PC-9 (cell line): ENCODE results near the gene VAPB. TPM values are rescaled to one million over a fixed set of nuclear protein-coding genes. Genes with fewer than 3 reads are reported as not detected.
"Not testable (repeated sequence)": the region's sequence is repeated elsewhere in the genome, so short reads cannot be mapped to it uniquely, and the experiment has no call there.

Experiments used
- BruUV-seq: library from RNA; stranded (reverse); fragments of 400-500 nt; replicated peaks from 2 replicates; lab custom pipeline; 2021; lab: Mats Ljungman, UMichigan
- CTCF ChIA-PET: fragments of 300-600 bp; sonication (Branson Sonifier 250); formaldehyde crosslinking; loops from one replicate; lab custom pipeline; 2022; ENCODE audit warnings: antibody characterized with exemption; lab: Charles Lee
- POLR2A ChIA-PET: fragments of 300-600 bp; sonication (Branson Sonifier 250); formaldehyde crosslinking; loops from one replicate; lab custom pipeline; 2022; ENCODE audit warnings: antibody characterized with exemption; ENCODE audit not compliant: unreplicated experiment; lab: Charles Lee
- DNase-seq, 2 experiments: peaks; one replicate each; pipeline versions ENCODE4 v3.0.0 to v3.0.0-alpha.2; 2015 to 2022; ENCODE audit warnings: mixed read lengths in 1 of 2
- H2AFZ ChIP-seq: fragments of 200-600 bp; sonication (generic); 2 replicates; pipeline ENCODE4 v1.8.1; 2017; ENCODE audit warnings: antibody characterized with exemption
- H3F3A ChIP-seq: fragments of 200-600 bp; sonication (generic); 2 replicates; pipeline ENCODE4 v1.8.1; 2017; ENCODE audit warnings: antibody characterized with exemption, mild to moderate bottlenecking, low read depth; ENCODE audit not compliant: insufficient read depth
- H3K27ac ChIP-seq: fragments of 200-600 bp; sonication (generic); 2 replicates; pipeline ENCODE4 v1.6.1; 2016; ENCODE audit warnings: mixed run types
- H3K27me3 ChIP-seq: fragments of 200-600 bp; sonication (generic); 2 replicates; pipeline ENCODE4 v1.6.1; 2016; ENCODE audit warnings: low read depth, mixed run types; ENCODE audit not compliant: insufficient read depth
- H3K36me3 ChIP-seq: fragments of 200-600 bp; sonication (generic); 2 replicates; pipeline ENCODE4 v1.6.1; 2016; ENCODE audit warnings: low read depth, mixed run types
- H3K4me1 ChIP-seq: fragments of 200-600 bp; sonication (generic); replicated peaks from 2 replicates; pipeline ENCODE4 v1.6.1; 2016; ENCODE audit warnings: mixed run types; ENCODE audit not compliant: insufficient read depth
- H3K4me2 ChIP-seq: fragments of 200-600 bp; sonication (generic); 2 replicates; pipeline ENCODE4 v1.6.1; 2017; ENCODE audit warnings: mixed run types
- H3K4me3 ChIP-seq: fragments of 200-600 bp; sonication (generic); 2 replicates; pipeline ENCODE4 v1.6.1; 2016; ENCODE audit warnings: mixed run types
- H3K79me2 ChIP-seq: fragments of 200-600 bp; sonication (generic); 2 replicates; pipeline ENCODE4 v1.6.1; 2017; ENCODE audit warnings: low read depth, mixed run types
- H3K9me2 ChIP-seq: fragments of 200-600 bp; sonication (generic); 2 replicates; pipeline ENCODE4 v1.8.1; 2017; ENCODE audit warnings: mild to moderate bottlenecking; ENCODE audit not compliant: insufficient read depth
- H3K9me3 ChIP-seq: fragments of 200-600 bp; sonication (generic); 2 replicates; pipeline ENCODE4 v1.8.1; 2016; ENCODE audit warnings: low read depth; ENCODE audit not compliant: insufficient read depth
- H4K20me1 ChIP-seq: fragments of 200-600 bp; sonication (generic); 2 replicates; pipeline ENCODE4 v1.8.1; 2017; ENCODE audit not compliant: insufficient read depth
- EZH2 ChIP-seq: fragments of 200-600 bp; sonication (generic); IDR thresholded peaks from 2 replicates; pipeline ENCODE4 v1.8.0; 2017; ENCODE audit warnings: antibody characterized with exemption, low read depth
- intact Hi-C: fragments of 100-400 bp; cut with micrococcal nuclease; formaldehyde crosslinking; loops from one replicate; pipeline ENCODE4 v1.10.0; 2022; ENCODE audit not compliant: unreplicated experiment
- total RNA-seq: library from RNA; stranded (reverse); gene quantifications from 2 replicates; pipeline ENCODE4 v1.2.3, GENCODE V29; 2021
- TF ChIP-seq, protein P1 (sequence below): fragments of 200-600 bp; sonication (generic); conservative IDR thresholded peaks from 2 replicates; pipeline ENCODE4 v1.6.1; 2017; ENCODE audit warnings: mixed run types, antibody characterized with exemption, mild to moderate bottlenecking, moderate library complexity

Gene VAPB
- total RNA-seq, 1 experiment from 2014 or later = 80.6 TPM

- H3K9me2 ChIP-seq = no peaks in the 10 kb centered on the region
- peaks cover 23% of the 10 kb centered on the region for H3K4me1 ChIP-seq
- ChIA-PET CTCF (interaction anchor here (0.6 kb wide), 1 partner anchor 475 kb away, joined by 3 read pairs; no protein-coding TSS in a partner anchor), POLR2A (interaction anchor here (0.5 kb wide), 1 partner anchor 19 kb away, joined by 4 read pairs; no protein-coding TSS in a partner anchor)
- H4K20me1 ChIP-seq = peaks cover 47% of the 10 kb centered on the region
- H3K9me3 ChIP-seq = no peaks in the 10 kb centered on the region
- peak overlapping the region; percentile 4; the same call in 1 of the 2 replicates for H3K4me2 ChIP-seq
- no peak overlapping the region for H2AFZ ChIP-seq
- peak overlapping the region; percentile 27 for H3K27ac ChIP-seq
- BruUV-seq = no TSS peak
- no peaks in the 10 kb centered on the region for H3K27me3 ChIP-seq
- H3K4me3 ChIP-seq = no peak overlapping the region
- 0 out of 2 replicates have a peak, but pooled peaks cover 4% of the 10 kb centered on the region for H3K36me3 ChIP-seq
- intact Hi-C loops = no loop called here
- H3K79me2 ChIP-seq = peaks cover 98% of the 10 kb centered on the region
- no peak for DNase-seq
- TF ChIP-seq EZH2 = no peak
- TF ChIP-seq, protein P1, sequence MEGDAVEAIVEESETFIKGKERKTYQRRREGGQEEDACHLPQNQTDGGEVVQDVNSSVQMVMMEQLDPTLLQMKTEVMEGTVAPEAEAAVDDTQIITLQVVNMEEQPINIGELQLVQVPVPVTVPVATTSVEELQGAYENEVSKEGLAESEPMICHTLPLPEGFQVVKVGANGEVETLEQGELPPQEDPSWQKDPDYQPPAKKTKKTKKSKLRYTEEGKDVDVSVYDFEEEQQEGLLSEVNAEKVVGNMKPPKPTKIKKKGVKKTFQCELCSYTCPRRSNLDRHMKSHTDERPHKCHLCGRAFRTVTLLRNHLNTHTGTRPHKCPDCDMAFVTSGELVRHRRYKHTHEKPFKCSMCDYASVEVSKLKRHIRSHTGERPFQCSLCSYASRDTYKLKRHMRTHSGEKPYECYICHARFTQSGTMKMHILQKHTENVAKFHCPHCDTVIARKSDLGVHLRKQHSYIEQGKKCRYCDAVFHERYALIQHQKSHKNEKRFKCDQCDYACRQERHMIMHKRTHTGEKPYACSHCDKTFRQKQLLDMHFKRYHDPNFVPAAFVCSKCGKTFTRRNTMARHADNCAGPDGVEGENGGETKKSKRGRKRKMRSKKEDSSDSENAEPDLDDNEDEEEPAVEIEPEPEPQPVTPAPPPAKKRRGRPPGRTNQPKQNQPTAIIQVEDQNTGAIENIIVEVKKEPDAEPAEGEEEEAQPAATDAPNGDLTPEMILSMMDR = no peak
- peaks cover 14% of the 10 kb centered on the region for H3F3A ChIP-seq
These were observed 19.0 kb downstream of the VAPB start for GRCh38 chr20:58407966-58408557.

DNA sequence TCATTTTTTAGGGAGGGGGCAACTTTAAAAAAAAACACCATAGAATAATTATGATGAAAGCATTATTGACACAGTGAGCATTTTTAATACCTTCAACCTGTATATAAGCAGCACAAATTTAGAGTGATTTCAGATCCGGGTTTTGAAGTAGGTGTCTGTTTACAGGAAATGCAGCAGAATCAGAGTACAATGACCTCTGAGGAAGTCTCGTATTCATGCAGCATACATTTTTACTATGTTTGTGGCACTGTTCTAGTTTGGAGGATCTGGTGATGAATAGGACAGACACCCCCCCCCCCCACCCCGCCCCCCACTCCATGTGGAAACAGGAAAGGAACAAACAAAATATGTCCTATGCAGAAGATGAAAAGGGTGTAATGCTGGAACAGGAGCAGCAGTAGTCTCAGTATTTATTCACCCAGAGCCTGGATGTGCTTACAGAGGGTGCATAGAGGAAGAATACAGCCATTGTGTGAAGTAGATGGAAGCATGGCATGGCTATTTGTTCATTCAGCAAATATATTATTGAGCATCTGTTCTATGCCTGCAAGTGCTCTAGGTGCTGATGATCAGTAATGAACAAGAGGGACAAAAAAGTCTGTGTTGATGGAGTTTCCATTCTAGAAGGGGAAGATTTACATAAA lies 19.7 kb downstream of the VAPB start:
- no TSS peak for BruUV-seq
- H3K4me1 ChIP-seq = peaks cover 23% of the 10 kb centered on the region
- peak overlapping the region; percentile 27 for H3K27ac ChIP-seq
- H3K27me3 ChIP-seq = no peaks in the 10 kb centered on the region
- 0 out of 2 replicates have a peak, but pooled peaks cover 4% of the 10 kb centered on the region for H3K36me3 ChIP-seq
- DNase-seq = peak in 1 of 2 experiments; percentile 41
- TF ChIP-seq, protein P1 = no peak
- no peak for TF ChIP-seq EZH2
- peaks cover 14% of the 10 kb centered on the region for H3F3A ChIP-seq
- peaks cover 40% of the 10 kb centered on the region for H4K20me1 ChIP-seq
- no peak overlapping the region for H3K4me3 ChIP-seq
- CTCF ChIA-PET = interaction anchor here (0.6 kb wide), 2 partner anchors 61 to 474 kb away, joined by 3 to 4 read pairs; no protein-coding TSS in a partner anchor
- H3K4me2 ChIP-seq = peak overlapping the region; percentile 4; the same call in 1 of the 2 replicates
- no peaks in the 10 kb centered on the region for H3K9me2 ChIP-seq
- H2AFZ ChIP-seq = no peak overlapping the region
- peaks cover 91% of the 10 kb centered on the region for H3K79me2 ChIP-seq
- no peaks in the 10 kb centered on the region for H3K9me3 ChIP-seq
- POLR2A ChIA-PET = interaction anchor here (0.5 kb wide), 1 partner anchor 20 kb away, joined by 4 read pairs; no protein-coding TSS in a partner anchor
- intact Hi-C loops = no loop called here

DNA sequence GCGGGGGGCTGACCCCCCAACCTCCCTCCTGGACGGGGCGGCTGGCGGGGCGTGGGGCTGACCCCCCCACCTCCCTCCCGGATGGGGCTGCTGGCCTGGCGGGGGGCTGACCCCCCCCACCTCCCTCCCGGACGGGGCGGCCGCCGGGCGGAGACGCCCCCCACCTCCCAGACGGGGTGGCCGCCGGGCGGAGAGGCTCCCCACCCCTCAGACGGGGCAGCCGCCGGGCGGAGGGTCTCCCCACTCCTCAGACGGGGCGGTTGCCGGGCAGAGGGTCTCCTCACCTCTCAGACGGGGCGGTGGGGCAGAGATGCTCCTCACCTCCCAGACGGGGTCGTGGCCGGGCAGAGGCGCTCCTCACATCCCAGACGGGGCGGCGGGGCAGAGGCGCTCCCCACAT lies 25.2 kb downstream of the VAPB start:
- H3K9me2 ChIP-seq, H3K4me3 ChIP-seq, CTCF ChIA-PET, H3K4me1 ChIP-seq, H3K27me3 ChIP-seq, POLR2A ChIA-PET, H2AFZ ChIP-seq, H3K27ac ChIP-seq, BruUV-seq, DNase-seq, intact Hi-C loops, H3K4me2 ChIP-seq, H3K9me3 ChIP-seq, H3K36me3 ChIP-seq: not testable (repeated sequence)
- Histone ChIP-seq H3K79me2 (peaks cover 70% of the 10 kb centered on the region), H4K20me1 (peaks cover 20% of the 10 kb centered on the region), H3F3A (peaks cover 14% of the 10 kb centered on the region)

DNA sequence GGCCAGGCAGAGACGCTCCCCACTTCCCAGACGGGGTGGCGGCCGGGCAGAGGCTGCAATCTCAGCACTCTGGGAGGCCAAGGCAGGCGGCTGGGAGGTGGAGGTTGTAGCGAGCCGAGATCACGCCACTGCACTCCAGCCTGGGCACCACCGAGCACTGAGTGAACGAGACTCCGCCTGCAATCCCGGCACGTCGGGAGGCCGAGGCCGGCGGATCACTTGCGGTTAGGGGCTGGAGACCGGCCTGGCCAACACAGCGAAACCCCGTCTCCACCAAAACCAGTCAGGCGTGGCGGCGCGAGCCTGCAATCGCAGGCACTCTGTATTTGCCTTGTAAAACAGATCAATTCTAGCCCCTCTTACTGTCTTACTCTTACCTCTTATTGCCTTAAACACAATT lies 25.8 kb downstream of the VAPB start:
- CTCF ChIA-PET, BruUV-seq: not testable (repeated sequence)

More for the DNA sequence above, 25.8 kb downstream of the VAPB start:
- POLR2A ChIA-PET, H2AFZ ChIP-seq, H3K4me1 ChIP-seq, H3K4me2 ChIP-seq, H3K9me3 ChIP-seq, H3K27ac ChIP-seq, intact Hi-C loops, H3K9me2 ChIP-seq, DNase-seq, H3K4me3 ChIP-seq, H3K36me3 ChIP-seq, H3K27me3 ChIP-seq: not testable (repeated sequence)
- H3K79me2 ChIP-seq = peaks cover 66% of the 10 kb centered on the region
- peaks cover 18% of the 10 kb centered on the region for H4K20me1 ChIP-seq
- H3F3A ChIP-seq = peaks cover 14% of the 10 kb centered on the region
